ENCODE measurements around the gene VAPA. TPM values are rescaled to one million over a fixed set of nuclear protein-coding genes. Genes with fewer than 3 reads are reported as not detected.
A peak's percentile ranks its signal among the peaks of the same experiment; 100 is the strongest.

Gene VAPA
- total and polyA plus RNA-seq, 9 of the 15 experiments (the other 6 are each of a cell fraction or from before 2014, with no cell fraction given) = 219 to 902 (median 526) TPM

DNA sequence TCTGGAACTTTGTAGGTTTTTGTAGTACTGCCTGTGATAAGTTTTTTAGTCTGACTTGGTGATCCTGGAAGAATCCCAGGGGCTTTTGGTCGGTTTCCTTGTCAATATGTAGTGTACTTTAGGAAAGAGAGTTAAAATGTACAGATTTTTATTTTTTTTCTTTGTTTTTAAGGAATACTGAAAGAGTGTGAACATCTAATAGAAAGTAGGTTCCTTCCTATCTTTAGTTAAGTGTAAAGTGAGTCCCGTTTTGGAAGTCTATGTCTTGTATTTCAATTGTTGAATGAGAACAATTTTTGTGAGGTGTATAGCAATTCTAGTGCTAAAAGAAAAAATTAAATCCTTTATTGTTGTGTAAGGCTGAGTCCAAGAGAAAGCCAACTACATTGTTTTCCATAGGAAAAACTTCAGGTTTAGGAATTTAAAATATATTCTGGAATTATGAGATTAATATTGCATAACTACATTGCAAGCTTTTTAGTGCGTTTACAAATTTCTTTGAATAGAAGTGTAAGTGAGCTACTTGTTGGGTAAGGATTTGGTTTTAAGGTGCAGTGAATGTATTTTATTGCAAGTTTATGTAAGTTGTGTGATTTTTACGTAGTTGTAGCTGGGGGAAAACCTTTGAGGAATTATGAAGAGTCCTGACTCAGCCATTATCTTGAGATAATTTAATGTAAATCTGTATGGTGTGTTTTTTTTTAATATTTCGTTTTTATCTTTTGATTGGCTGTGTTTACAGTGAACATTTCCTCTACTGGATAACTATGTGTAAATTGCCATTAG is 1.7 kb downstream of the VAPA start (continued):
- TF ChIP-seq, protein P1, sequence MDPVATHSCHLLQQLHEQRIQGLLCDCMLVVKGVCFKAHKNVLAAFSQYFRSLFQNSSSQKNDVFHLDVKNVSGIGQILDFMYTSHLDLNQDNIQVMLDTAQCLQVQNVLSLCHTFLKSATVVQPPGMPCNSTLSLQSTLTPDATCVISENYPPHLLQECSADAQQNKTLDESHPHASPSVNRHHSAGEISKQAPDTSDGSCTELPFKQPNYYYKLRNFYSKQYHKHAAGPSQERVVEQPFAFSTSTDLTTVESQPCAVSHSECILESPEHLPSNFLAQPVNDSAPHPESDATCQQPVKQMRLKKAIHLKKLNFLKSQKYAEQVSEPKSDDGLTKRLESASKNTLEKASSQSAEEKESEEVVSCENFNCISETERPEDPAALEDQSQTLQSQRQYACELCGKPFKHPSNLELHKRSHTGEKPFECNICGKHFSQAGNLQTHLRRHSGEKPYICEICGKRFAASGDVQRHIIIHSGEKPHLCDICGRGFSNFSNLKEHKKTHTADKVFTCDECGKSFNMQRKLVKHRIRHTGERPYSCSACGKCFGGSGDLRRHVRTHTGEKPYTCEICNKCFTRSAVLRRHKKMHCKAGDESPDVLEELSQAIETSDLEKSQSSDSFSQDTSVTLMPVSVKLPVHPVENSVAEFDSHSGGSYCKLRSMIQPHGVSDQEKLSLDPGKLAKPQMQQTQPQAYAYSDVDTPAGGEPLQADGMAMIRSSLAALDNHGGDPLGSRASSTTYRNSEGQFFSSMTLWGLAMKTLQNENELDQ (CRISPR knock-in tag; IDR thresholded peaks at IDR 0.05; ENCODE audit: borderline replicate concordance) = no peak
- TF ChIP-seq HMG20A (CRISPR knock-in tag; conservative IDR thresholded peaks at IDR 0.05) (0 out of 2 replicates have a peak, but pooled peaks have one; percentile 50), ZNF316 (IDR thresholded peaks at IDR 0.05) (peak; percentile 95), SRSF7 (optimal IDR thresholded peaks at IDR 0.05; ENCODE audit: low read depth, low read length) (no peak), CBFB (CRISPR knock-in tag; IDR thresholded peaks at IDR 0.05) (no peak), POLR2B (IDR thresholded peaks at IDR 0.05; ENCODE audit: low read depth, partially characterized antibody) (peak; percentile 24), GABPB2 (CRISPR knock-in tag; conservative IDR thresholded peaks at IDR 0.05) (no peak), HDAC1 (IDR thresholded peaks at IDR 0.05) (no peak), ATF1 (CRISPR knock-in tag; IDR thresholded peaks at IDR 0.05) (no peak), ATF1 (tag; IDR thresholded peaks at IDR 0.05) (no peak), SNIP1 (IDR thresholded peaks at IDR 0.05; ENCODE audit: low read depth) (no peak), SMAD4 (CRISPR knock-in tag; conservative IDR thresholded peaks at IDR 0.05) (0 out of 2 replicates have a peak, but pooled peaks have one; percentile 15), CEBPG (CRISPR knock-in tag; IDR thresholded peaks at IDR 0.05) (no peak), CEBPG (tag; conservative IDR thresholded peaks at IDR 0.05 in 1 of 2, IDR thresholded peaks at IDR 0.05 in 1 of 2) (peak; percentile 81 to 93)
- TF ChIP-seq, protein P2, sequence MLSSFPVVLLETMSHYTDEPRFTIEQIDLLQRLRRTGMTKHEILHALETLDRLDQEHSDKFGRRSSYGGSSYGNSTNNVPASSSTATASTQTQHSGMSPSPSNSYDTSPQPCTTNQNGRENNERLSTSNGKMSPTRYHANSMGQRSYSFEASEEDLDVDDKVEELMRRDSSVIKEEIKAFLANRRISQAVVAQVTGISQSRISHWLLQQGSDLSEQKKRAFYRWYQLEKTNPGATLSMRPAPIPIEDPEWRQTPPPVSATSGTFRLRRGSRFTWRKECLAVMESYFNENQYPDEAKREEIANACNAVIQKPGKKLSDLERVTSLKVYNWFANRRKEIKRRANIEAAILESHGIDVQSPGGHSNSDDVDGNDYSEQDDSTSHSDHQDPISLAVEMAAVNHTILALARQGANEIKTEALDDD (IDR thresholded peaks at IDR 0.05) = peak; percentile 12; the same call in 1 of the 2 replicates
- TF ChIP-seq, protein P3, sequence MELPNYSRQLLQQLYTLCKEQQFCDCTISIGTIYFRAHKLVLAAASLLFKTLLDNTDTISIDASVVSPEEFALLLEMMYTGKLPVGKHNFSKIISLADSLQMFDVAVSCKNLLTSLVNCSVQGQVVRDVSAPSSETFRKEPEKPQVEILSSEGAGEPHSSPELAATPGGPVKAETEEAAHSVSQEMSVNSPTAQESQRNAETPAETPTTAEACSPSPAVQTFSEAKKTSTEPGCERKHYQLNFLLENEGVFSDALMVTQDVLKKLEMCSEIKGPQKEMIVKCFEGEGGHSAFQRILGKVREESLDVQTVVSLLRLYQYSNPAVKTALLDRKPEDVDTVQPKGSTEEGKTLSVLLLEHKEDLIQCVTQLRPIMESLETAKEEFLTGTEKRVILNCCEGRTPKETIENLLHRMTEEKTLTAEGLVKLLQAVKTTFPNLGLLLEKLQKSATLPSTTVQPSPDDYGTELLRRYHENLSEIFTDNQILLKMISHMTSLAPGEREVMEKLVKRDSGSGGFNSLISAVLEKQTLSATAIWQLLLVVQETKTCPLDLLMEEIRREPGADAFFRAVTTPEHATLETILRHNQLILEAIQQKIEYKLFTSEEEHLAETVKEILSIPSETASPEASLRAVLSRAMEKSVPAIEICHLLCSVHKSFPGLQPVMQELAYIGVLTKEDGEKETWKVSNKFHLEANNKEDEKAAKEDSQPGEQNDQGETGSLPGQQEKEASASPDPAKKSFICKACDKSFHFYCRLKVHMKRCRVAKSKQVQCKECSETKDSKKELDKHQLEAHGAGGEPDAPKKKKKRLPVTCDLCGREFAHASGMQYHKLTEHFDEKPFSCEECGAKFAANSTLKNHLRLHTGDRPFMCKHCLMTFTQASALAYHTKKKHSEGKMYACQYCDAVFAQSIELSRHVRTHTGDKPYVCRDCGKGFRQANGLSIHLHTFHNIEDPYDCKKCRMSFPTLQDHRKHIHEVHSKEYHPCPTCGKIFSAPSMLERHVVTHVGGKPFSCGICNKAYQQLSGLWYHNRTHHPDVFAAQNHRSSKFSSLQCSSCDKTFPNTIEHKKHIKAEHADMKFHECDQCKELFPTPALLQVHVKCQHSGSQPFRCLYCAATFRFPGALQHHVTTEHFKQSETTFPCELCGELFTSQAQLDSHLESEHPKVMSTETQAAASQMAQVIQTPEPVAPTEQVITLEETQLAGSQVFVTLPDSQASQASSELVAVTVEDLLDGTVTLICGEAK (IDR thresholded peaks at IDR 0.05) = 0 out of 2 replicates have a peak, but pooled peaks have one; percentile 16
- TF ChIP-seq, protein P3 (CRISPR knock-in tag; IDR thresholded peaks at IDR 0.05) = no peak
